ENCODE results near the gene DNAJC4. TPM values are rescaled to one million over a fixed set of nuclear protein-coding genes. Genes with fewer than 3 reads are reported as not detected.

Gene DNAJC4
- total and polyA plus RNA-seq, 9 of the 15 experiments (the other 6 are each of a cell fraction or from before 2014, with no cell fraction given): 4.0 to 32.6 (median 19.9) TPM

DNA sequence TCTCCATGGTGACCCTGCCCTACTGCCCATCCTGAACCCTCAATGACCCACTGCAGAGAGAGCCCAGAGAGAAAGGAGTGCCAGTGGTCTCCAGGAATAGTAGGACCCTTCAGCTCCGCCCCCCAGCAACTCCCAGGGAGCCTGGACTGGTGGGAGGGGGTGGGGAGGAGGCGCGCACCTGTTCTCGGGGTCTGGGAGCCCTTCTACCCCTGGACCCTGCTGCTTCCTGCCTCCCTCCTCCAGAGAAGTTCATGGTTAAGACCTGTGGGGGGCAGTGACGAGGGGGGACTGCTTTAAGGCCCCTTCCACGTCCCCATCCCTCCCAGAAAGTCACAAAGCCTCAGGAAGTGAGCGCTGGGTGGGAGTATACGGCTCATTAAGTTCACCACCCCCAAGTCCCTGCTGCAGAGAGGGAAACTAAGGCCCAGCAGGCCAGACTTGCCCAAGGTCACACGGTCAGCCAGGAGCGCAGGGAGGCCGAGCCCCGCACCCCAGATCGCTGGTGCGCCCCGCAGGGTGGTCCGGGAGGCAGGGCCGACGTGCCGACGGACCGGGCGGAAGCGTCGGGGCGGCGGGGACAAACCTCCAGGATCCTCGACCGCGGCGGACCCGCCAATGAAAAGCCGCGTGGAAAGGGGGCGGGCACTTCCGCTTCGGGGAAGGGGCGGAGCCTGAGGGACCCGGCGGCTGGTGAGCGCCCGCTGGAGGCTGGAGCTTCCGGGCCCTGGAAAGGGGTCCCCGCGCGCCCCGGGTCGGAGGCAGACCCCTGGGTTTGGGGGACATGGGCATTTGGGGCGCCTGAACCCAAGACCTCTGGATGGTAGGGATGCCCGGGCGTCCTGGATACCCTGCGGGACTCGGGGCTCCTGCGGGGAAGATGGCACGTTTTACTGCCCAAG is 4.5 kb upstream of the DNAJC4 start, which contains the start of the genes NUDT22 and TRPT1 (continued):
- TF ChIP-seq, protein P1, sequence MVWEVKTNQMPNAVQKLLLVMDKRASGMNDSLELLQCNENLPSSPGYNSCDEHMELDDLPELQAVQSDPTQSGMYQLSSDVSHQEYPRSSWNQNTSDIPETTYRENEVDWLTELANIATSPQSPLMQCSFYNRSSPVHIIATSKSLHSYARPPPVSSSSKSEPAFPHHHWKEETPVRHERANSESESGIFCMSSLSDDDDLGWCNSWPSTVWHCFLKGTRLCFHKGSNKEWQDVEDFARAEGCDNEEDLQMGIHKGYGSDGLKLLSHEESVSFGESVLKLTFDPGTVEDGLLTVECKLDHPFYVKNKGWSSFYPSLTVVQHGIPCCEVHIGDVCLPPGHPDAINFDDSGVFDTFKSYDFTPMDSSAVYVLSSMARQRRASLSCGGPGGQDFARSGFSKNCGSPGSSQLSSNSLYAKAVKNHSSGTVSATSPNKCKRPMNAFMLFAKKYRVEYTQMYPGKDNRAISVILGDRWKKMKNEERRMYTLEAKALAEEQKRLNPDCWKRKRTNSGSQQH (CRISPR knock-in tag; IDR thresholded peaks at IDR 0.05): 0 out of 2 replicates have a peak, but pooled peaks have one; percentile 8
- TF ChIP-seq CBX1 (IDR thresholded peaks at IDR 0.05; ENCODE audit: low read depth) (0 out of 2 replicates have a peak, but pooled peaks have one; percentile 44), ZFP1 (CRISPR knock-in tag; IDR thresholded peaks at IDR 0.05) (no peak), GATA2 (CRISPR knock-in tag; IDR thresholded peaks at IDR 0.05) (no peak), ETV6 (IDR thresholded peaks at IDR 0.05; ENCODE audit: borderline replicate concordance in 1 of 2, low read depth in 2 of 2, low read length in 1 of 2) (peak in 1 of 2 experiments; percentile 45; a peak in 1 of 4 replicates), ETV6 (CRISPR knock-in tag; IDR thresholded peaks at IDR 0.05; ENCODE audit: borderline replicate concordance) (no peak), SPI1 (IDR thresholded peaks at IDR 0.05; ENCODE audit: borderline replicate concordance, low read depth, low read length) (peak; percentile 94), CCNT2 (IDR thresholded peaks at IDR 0.05; ENCODE audit: borderline replicate concordance, extremely low read depth, insufficient read length, low read depth, low read length) (peak; percentile 56), ZNF395 (CRISPR knock-in tag; IDR thresholded peaks at IDR 0.05) (no peak), CREB5 (CRISPR knock-in tag; IDR thresholded peaks at IDR 0.05) (no peak), ZFX (CRISPR knock-in tag; IDR thresholded peaks at IDR 0.05) (peak; percentile 67), ARID4B (CRISPR knock-in tag; IDR thresholded peaks at IDR 0.05) (peak; percentile 71)
- TF ChIP-seq, protein P2, sequence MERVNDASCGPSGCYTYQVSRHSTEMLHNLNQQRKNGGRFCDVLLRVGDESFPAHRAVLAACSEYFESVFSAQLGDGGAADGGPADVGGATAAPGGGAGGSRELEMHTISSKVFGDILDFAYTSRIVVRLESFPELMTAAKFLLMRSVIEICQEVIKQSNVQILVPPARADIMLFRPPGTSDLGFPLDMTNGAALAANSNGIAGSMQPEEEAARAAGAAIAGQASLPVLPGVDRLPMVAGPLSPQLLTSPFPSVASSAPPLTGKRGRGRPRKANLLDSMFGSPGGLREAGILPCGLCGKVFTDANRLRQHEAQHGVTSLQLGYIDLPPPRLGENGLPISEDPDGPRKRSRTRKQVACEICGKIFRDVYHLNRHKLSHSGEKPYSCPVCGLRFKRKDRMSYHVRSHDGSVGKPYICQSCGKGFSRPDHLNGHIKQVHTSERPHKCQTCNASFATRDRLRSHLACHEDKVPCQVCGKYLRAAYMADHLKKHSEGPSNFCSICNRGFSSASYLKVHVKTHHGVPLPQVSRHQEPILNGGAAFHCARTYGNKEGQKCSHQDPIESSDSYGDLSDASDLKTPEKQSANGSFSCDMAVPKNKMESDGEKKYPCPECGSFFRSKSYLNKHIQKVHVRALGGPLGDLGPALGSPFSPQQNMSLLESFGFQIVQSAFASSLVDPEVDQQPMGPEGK (CRISPR knock-in tag; IDR thresholded peaks at IDR 0.05; ENCODE audit: borderline replicate concordance): no peak
